H1 (cell line): ENCODE results near the gene CAMTA1. TPM values are rescaled to one million over a fixed set of nuclear protein-coding genes. Genes with fewer than 3 reads are reported as not detected.

Experiments used
- CTCF ChIA-PET: fragments of 300-600 bp; sonication (Branson Sonifier 250); formaldehyde crosslinking; loops from one replicate; lab custom pipeline; 2021; ENCODE audit not compliant: partially characterized antibody; lab: Charles Lee
- POLR2A ChIA-PET: fragments of 300-600 bp; sonication (Branson Sonifier 250); formaldehyde crosslinking; loops from one replicate; lab custom pipeline; 2021; ENCODE audit warnings: inconsistent platforms; ENCODE audit not compliant: partially characterized antibody; lab: Charles Lee
- DNase-seq, 2 experiments: peaks; one replicate each; pipeline versions ENCODE4 v3.0.0 to v3.0.0-alpha.2; 2010 to 2022; ENCODE audit warnings: low spot score in 2 of 2, low read depth in 1 of 2, mixed read lengths in 1 of 2
- FAIRE-seq: peaks from 2 replicates; lab custom pipeline; 2011; peaks lifted over from hg19 to GRCh38; lab: Jason Lieb, UNC
- H2AFZ ChIP-seq: 2 replicates; pipeline ENCODE4 v1.8.1; 2012; ENCODE audit warnings: low read length, inconsistent platforms
- H2AK5ac ChIP-seq: 2 replicates; pipeline ENCODE4 v1.6.1; 2013; ENCODE audit warnings: low read depth, low read length
- H2BK120ac ChIP-seq: replicated peaks from 2 replicates; pipeline ENCODE3; 2013; ENCODE audit warnings: low read depth, low read length, inconsistent platforms
- H2BK12ac ChIP-seq: 2 replicates; pipeline ENCODE4 v1.6.1; 2013; ENCODE audit warnings: low read depth, low read length
- H2BK15ac ChIP-seq: 2 replicates; pipeline ENCODE4 v1.6.1; 2013; ENCODE audit warnings: low read length
- H2BK20ac ChIP-seq: 2 replicates; pipeline ENCODE4 v1.6.1; 2013; ENCODE audit warnings: low read length
- H2BK5ac ChIP-seq: 2 replicates; pipeline ENCODE4 v1.6.1; 2013; ENCODE audit warnings: low read depth, low read length
- H3K14ac ChIP-seq: 2 replicates; pipeline ENCODE4 v1.6.1; 2013; ENCODE audit warnings: inconsistent platforms; ENCODE audit not compliant: insufficient read length
- H3K18ac ChIP-seq: 2 replicates; pipeline ENCODE4 v1.6.1; 2013; ENCODE audit warnings: low read length; ENCODE audit errors: extremely low read depth
- H3K23ac ChIP-seq: 2 replicates; pipeline ENCODE4 v1.6.1; 2013; ENCODE audit warnings: inconsistent platforms; ENCODE audit not compliant: insufficient read length
- H3K23me2 ChIP-seq: 2 replicates; pipeline ENCODE4 v1.6.1; 2013; ENCODE audit warnings: low read depth, low read length
- H3K27ac ChIP-seq: 2 replicates; pipeline ENCODE4 v1.6.1; 2011; ENCODE audit warnings: low read depth, low read length, inconsistent platforms
- H3K27me3 ChIP-seq, 4 experiments: replicated peaks in 1 of 4; 1 replicate in 1 of 4; 2 replicates in 3 of 4; pipeline versions ENCODE4 v1.6.1 to v1.8.1; 2011 to 2013; ENCODE audit warnings: low read length in 3 of 4, mild to moderate bottlenecking in 3 of 4, inconsistent platforms in 2 of 4, mixed read lengths in 2 of 4, moderate library complexity in 1 of 4; ENCODE audit not compliant: control insufficient read depth in 3 of 4, insufficient read depth in 3 of 4; ENCODE audit errors: extremely low read depth in 1 of 4
- H3K36me3 ChIP-seq, 4 experiments: 2 replicates each; pipeline versions ENCODE4 v1.6.1 to v1.8.1; 2011 to 2013; ENCODE audit warnings: mild to moderate bottlenecking in 4 of 4, low read length in 3 of 4, moderate library complexity in 2 of 4, control low read depth in 1 of 4, inconsistent platforms in 1 of 4; ENCODE audit not compliant: insufficient read depth in 4 of 4, control insufficient read depth in 2 of 4
- H3K4ac ChIP-seq: replicated peaks from 2 replicates; pipeline ENCODE3; 2013; ENCODE audit warnings: low read length, low read depth, mixed read lengths, inconsistent platforms; ENCODE audit not compliant: insufficient read length
- H3K4me1 ChIP-seq, 4 experiments: replicated peaks in 1 of 4; 1 replicate in 1 of 4; 2 replicates in 3 of 4; pipeline versions ENCODE4 v1.6.1 to v1.8.1; 2011 to 2013; ENCODE audit warnings: low read length in 3 of 4, inconsistent platforms in 2 of 4, mixed read lengths in 1 of 4; ENCODE audit not compliant: insufficient read depth in 4 of 4, control insufficient read depth in 3 of 4
- H3K4me2 ChIP-seq, 2 experiments: 2 replicates each; pipeline versions ENCODE4 v1.6.1 to v1.8.1; 2011 to 2013; ENCODE audit warnings: low read depth in 2 of 2, low read length in 2 of 2, control low read depth in 1 of 2, inconsistent platforms in 1 of 2, mild to moderate bottlenecking in 1 of 2; ENCODE audit not compliant: insufficient read depth in 1 of 2
- H3K4me3 ChIP-seq, 4 experiments: fragments of 200-600, 300-600 bp in 1 of 4; sonication (generic), shearing (Covaris generic), sonication (Bioruptor Twin) in 1 of 4; 2 replicates each; pipeline versions ENCODE4 v1.5.1 to v1.8.1; 2011 to 2016; ENCODE audit warnings: low read length in 4 of 4, low read depth in 3 of 4, control low read depth in 2 of 4, inconsistent platforms in 2 of 4, mild to moderate bottlenecking in 2 of 4, mixed read lengths in 1 of 4, moderate library complexity in 1 of 4; ENCODE audit not compliant: insufficient read depth in 2 of 4; ENCODE audit errors: extremely low read depth in 1 of 4
- H3K56ac ChIP-seq: replicated peaks from 2 replicates; pipeline ENCODE3; 2013; ENCODE audit warnings: low read depth, mild to moderate bottlenecking, mixed read lengths, low read length, inconsistent platforms; ENCODE audit not compliant: insufficient read length
- H3K79me1 ChIP-seq: 2 replicates; pipeline ENCODE4 v1.6.1; 2013; ENCODE audit warnings: low read depth, low read length, control low read depth
- H3K79me2 ChIP-seq, 2 experiments: 2 replicates each; pipeline versions ENCODE4 v1.6.1 to v1.8.1; 2012 to 2013; ENCODE audit warnings: low read length in 2 of 2, mild to moderate bottlenecking in 2 of 2, inconsistent platforms in 1 of 2; ENCODE audit not compliant: insufficient read depth in 2 of 2, control insufficient read depth in 1 of 2
- H3K9ac ChIP-seq, 4 experiments: replicated peaks in 1 of 4; 1 replicate in 1 of 4; 2 replicates in 3 of 4; pipeline versions ENCODE4 v1.6.1 to v1.8.1; 2011 to 2013; ENCODE audit warnings: low read depth in 3 of 4, low read length in 3 of 4, control low read depth in 2 of 4, mild to moderate bottlenecking in 2 of 4, moderate library complexity in 2 of 4, inconsistent platforms in 1 of 4; ENCODE audit errors: extremely low read depth in 1 of 4
- H3K9me3 ChIP-seq, 2 experiments: 2 replicates each; pipeline versions ENCODE4 v1.6.1 to v1.8.1; 2012 to 2013; ENCODE audit warnings: mild to moderate bottlenecking in 2 of 2, moderate library complexity in 2 of 2, control low read depth in 1 of 2, inconsistent platforms in 1 of 2, low read depth in 1 of 2, low read length in 1 of 2, mixed read lengths in 1 of 2; ENCODE audit not compliant: insufficient read depth in 2 of 2
- H4K20me1 ChIP-seq, 2 experiments: replicated peaks in 1 of 2; 2 replicates each; pipeline versions ENCODE3 to v1.8.1; 2011 to 2013; ENCODE audit warnings: inconsistent platforms in 2 of 2, low read length in 2 of 2, mild to moderate bottlenecking in 1 of 2; ENCODE audit not compliant: insufficient read depth in 2 of 2, control insufficient read depth in 1 of 2
- H4K5ac ChIP-seq: 2 replicates; pipeline ENCODE4 v1.6.1; 2013; ENCODE audit warnings: low read length, low read depth, mixed read lengths, inconsistent platforms; ENCODE audit not compliant: insufficient read length
- H4K8ac ChIP-seq: 2 replicates; pipeline ENCODE4 v1.8.0; 2013; ENCODE audit warnings: mild to moderate bottlenecking, moderate library complexity, low read length, inconsistent platforms; ENCODE audit not compliant: insufficient read depth; ENCODE audit errors: extremely low read depth
- H4K91ac ChIP-seq: replicated peaks from 2 replicates; pipeline ENCODE3; 2013; ENCODE audit warnings: low read length, mixed read lengths, inconsistent platforms; ENCODE audit not compliant: insufficient read length
- CTCF ChIP-seq, 3 experiments: IDR thresholded peaks; 1 replicate in 2 of 3; 2 replicates in 1 of 3; pipeline versions ENCODE4 v1.5.1 to v1.6.1; 2011; ENCODE audit warnings: low read length in 3 of 3, mild to moderate bottlenecking in 3 of 3, inconsistent platforms in 2 of 3, low read depth in 1 of 3, moderate library complexity in 1 of 3; ENCODE audit not compliant: insufficient read depth in 1 of 3; ENCODE audit errors: control extremely low read depth in 1 of 3
- GABPA ChIP-seq: IDR thresholded peaks from 2 replicates; pipeline ENCODE4 v1.6.1; 2011; ENCODE audit warnings: mild to moderate bottlenecking, low read length, moderate library complexity, borderline replicate concordance; ENCODE audit not compliant: insufficient read depth
- HDAC2 ChIP-seq, 2 experiments: fragments of 300-600 bp in 1 of 2; sonication (generic) in 1 of 2; IDR thresholded peaks; 2 replicates each; pipeline ENCODE4 v1.6.1; 2011 to 2012; ENCODE audit warnings: low read depth in 2 of 2, low read length in 2 of 2, mild to moderate bottlenecking in 2 of 2, moderate library complexity in 2 of 2, borderline replicate concordance in 1 of 2, inconsistent platforms in 1 of 2
- KDM4A ChIP-seq: IDR thresholded peaks from one replicate; pipeline ENCODE4 v1.7.1; 2012; ENCODE audit warnings: low read depth, mild to moderate bottlenecking, moderate library complexity, low read length, inconsistent platforms; ENCODE audit not compliant: severe bottlenecking
- MAX ChIP-seq: IDR thresholded peaks from 2 replicates; pipeline ENCODE4 v1.6.1; 2012; ENCODE audit warnings: inconsistent platforms
- RFX5 ChIP-seq: IDR thresholded peaks from 2 replicates; pipeline ENCODE4 v1.6.1; 2011; ENCODE audit warnings: low read depth, low read length, improper control_type of control experiment, borderline replicate concordance
- RNF2 ChIP-seq: fragments of 200-900, 300-1000 bp; sonication (generic); IDR thresholded peaks from 2 replicates; pipeline ENCODE4 v1.7.1; 2016; ENCODE audit warnings: borderline replicate concordance, low read depth, mild to moderate bottlenecking, antibody characterized with exemption, low read length; ENCODE audit not compliant: poor library complexity, severe bottlenecking; ENCODE audit errors: missing control alignments
- RXRA ChIP-seq: IDR thresholded peaks from 2 replicates; pipeline ENCODE4 v1.6.1; 2011; ENCODE audit warnings: low read depth, mild to moderate bottlenecking, low read length, moderate library complexity; ENCODE audit not compliant: insufficient read depth
- SRF ChIP-seq: IDR thresholded peaks from 2 replicates; pipeline ENCODE4 v1.6.1; 2011; ENCODE audit warnings: mild to moderate bottlenecking, low read depth, low read length, moderate library complexity
- TEAD4 ChIP-seq: IDR thresholded peaks from 2 replicates; pipeline ENCODE4 v1.6.1; 2012; ENCODE audit warnings: low read depth, low read length, inconsistent platforms, mixed read lengths
- WGBS, 2 experiments: shearing (Covaris generic) in 1 of 2; methylation state at CpG; one replicate each; pipeline versions ENCODE4 v1.1.6 to v1.1.7; 2013 to 2015; ENCODE audit warnings: low lambda C conversion rate in 2 of 2, mixed read lengths in 2 of 2, inconsistent platforms in 1 of 2, low coverage in 1 of 2, missing lambda C conversion rate in 1 of 2; ENCODE audit not compliant: insufficient replicate concordance in 2 of 2, insufficient coverage in 1 of 2, insufficient read length in 1 of 2; ENCODE audit errors: extremely low coverage in 1 of 2, missing lambda C conversion rate in 1 of 2; 5-methylcytosine and 5-hydroxymethylcytosine counted together
- polyA plus RNA-seq, 7 experiments: library from polyadenylated mRNA; depleted of rRNA in 3 of 7; stranded (reverse) in 5 of 7; unstranded in 2 of 7; fragments of >200 nt in 5 of 7; fragments of 200-250 nt in 2 of 7; gene quantifications; 1 replicate in 5 of 7; 2 replicates in 1 of 7; 4 replicates in 1 of 7; pipeline versions ENCODE4 v1.2.1 to v1.2.3, GENCODE V29; 2011 to 2013; ENCODE audit warnings: missing spikeins in 2 of 7, mixed read lengths in 2 of 7
- total RNA-seq: library from RNA; stranded (reverse); fragmentation: NEBNext Ultra II Directional; extraction: Animal tissue kit (Norgen Biotek cat#: 25700); gene quantifications from 2 replicates; pipeline ENCODE4 v1.2.1, GENCODE V29; 2021

CAMTA1 gene
- total and polyA plus RNA-seq, 2 of the 8 experiments (the other 6 are each of a cell fraction or from before 2014, with no cell fraction given) = 65.0 to 119 TPM

GRCh38 chr1:6886523-6886922, 101.3 kb downstream of the CAMTA1 start:
- Histone ChIP-seq H3K79me1 (peaks cover 8% of the 10 kb centered on the region; the same call in 1 of the 2 replicates), H2AFZ (no peak overlapping the region), H3K4ac (no peak overlapping the region), H4K8ac (no peak overlapping the region), H3K36me3 (no peaks in the 10 kb centered on the region), H4K91ac (no peak overlapping the region), H3K9ac (no peak overlapping the region), H3K18ac (no peak overlapping the region), H3K79me2 (no peaks in the 10 kb centered on the region), H2BK15ac (no peak overlapping the region), H3K23me2 (no peaks in the 10 kb centered on the region), H2BK20ac (no peak overlapping the region), H3K4me2 (no peak overlapping the region), H3K56ac (no peak overlapping the region), H3K4me1 (no peaks in the 10 kb centered on the region), H3K4me3 (no peak overlapping the region), H2BK12ac (no peak overlapping the region), H2BK5ac (no peak overlapping the region), H4K5ac (no peak overlapping the region), H3K27ac (no peak overlapping the region), H4K20me1 (peaks cover 2 to 9% of the 10 kb centered on the region in 2 experiments), H3K27me3 (no peaks in the 10 kb centered on the region), H2BK120ac (no peak overlapping the region), H3K23ac (no peak overlapping the region), H2AK5ac (no peak overlapping the region), H3K14ac (no peak overlapping the region), H3K9me3 (no peaks in the 10 kb centered on the region)
- DNase-seq (no peak), FAIRE-seq (no peak)
- CTCF ChIA-PET = interaction anchor here (0.8 to 1.8 kb wide), 7 partner anchors 10 to 321 kb away, joined by 3 to 5 read pairs (median 3); no protein-coding TSS in a partner anchor
- POLR2A ChIA-PET = interaction anchor here (1.1 to 1.3 kb wide), 2 partner anchors 11 to 12 kb away, joined by 3 read pairs; no protein-coding TSS in a partner anchor
- 90% methylated on average over 2 of the region's 2 CpGs; no CpG with 5 or more reads in 1 of the 2 experiments for WGBS, 2 experiments
- no peak for TF ChIP-seq RNF2
- TF ChIP-seq MAX = no peak
- no peak for TF ChIP-seq TEAD4
- no peak for TF ChIP-seq RFX5
- TF ChIP-seq RXRA = no peak
- TF ChIP-seq KDM4A = no peak
- no peak for TF ChIP-seq HDAC2 (IDR thresholded peaks at IDR 0.05; ENCODE audit: borderline replicate concordance in 1 of 2, low read depth in 2 of 2, low read length in 2 of 2)
- no peak for TF ChIP-seq CTCF (IDR thresholded peaks at IDR 0.05; ENCODE audit: control extremely low read depth in 1 of 3, insufficient read depth in 1 of 3, low read depth in 1 of 3, low read length in 3 of 3)
- TF ChIP-seq GABPA = no peak
- TF ChIP-seq SRF = no peak
